Melanocyte of skin (primary cell): ENCODE results near the gene GPHB5. TPM values are rescaled to one million over a fixed set of nuclear protein-coding genes. Genes with fewer than 3 reads are reported as not detected.

Experiments used
- total RNA-seq, 2 donors: library from RNA; depleted of rRNA; stranded (reverse); fragments of >200 nt; gene quantifications; 2 replicates each; pipeline ENCODE4 v1.2.3, GENCODE V29; 2012

The GPHB5 gene
- not detected for total RNA-seq

GRCh38 chr14:63318835-63319234 lies at the start of gene GPHB5:
Gene GPHB5, minus strand, starts transcription at chr14:63318935. Its CDS starts 1,086 bp downstream, at chr14:63317849.

Other genes with a start within 250 kb of the GPHB5 start
- gene RHOJ, start 114.5 kb downstream of the GPHB5 start, total RNA-seq: 10 to 100 TPM; 45.8 to 58.3 TPM
- gene PPP2R5E, start 224.4 kb upstream of the GPHB5 start, total RNA-seq: 10 to 100 TPM; 13.8 to 24.0 TPM